Measurements from ENCODE around the gene GP2.
"Not testable (repeated sequence)": the region's sequence is repeated elsewhere in the genome, so short reads cannot be mapped to it uniquely, and the experiment has no call there.

GP2 gene

GRCh38 chr16:20325005-20325404, 2.3 kb downstream of the GP2 start:
- DNase-seq (ENCODE audit: low read depth in 3 of 3) = no peak

DNA sequence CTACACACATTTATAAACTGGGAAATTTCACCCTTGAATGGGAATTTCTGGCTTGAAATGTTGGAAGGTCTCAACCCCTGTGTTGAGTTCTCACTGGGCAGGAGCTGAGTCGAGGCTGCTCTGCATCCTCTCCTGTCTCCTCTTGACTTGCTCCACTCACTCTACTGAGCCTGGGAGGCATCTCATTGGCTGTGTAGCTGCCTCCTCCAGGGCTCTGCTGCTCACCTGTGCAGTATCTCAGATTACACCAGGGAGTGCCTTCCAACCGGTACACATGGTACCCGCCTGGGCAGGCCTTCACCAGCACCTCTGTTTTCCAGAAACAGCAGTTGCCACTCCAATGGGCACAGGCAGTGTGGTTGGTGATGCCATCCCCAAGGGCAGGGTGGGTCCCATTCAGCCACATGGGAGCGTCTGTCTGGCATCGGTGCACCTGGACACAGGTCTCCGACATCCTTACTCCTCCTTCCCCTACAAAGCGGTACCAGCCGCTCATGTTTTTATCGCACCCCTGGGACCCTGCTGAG, 3.7 kb downstream of the GP2 start:
- no peak for DNase-seq (ENCODE audit: low read depth in 3 of 3)

DNA sequence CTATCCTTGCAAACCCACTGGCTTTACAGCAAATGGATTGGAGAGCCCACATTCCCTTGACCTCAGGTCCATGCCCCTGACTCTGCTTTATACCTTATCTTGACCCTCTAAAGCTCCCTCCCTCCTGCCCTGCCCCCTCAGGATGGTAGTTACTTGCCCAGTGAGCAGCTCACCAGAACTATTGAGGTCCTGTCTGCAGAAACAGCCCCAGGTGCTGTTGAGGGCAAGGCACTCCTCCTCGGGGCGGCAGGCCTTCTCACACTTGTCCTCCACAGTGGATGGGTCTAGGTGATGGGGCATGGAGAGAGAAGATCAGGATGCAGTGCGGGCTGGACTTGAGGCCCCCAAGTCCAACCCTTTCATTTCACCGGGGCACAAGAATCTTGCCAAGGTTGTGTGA, 4.6 kb downstream of the GP2 start:
- no peak for DNase-seq (ENCODE audit: low read depth in 3 of 3)

GRCh38 chr16:20321671-20322070, 5.6 kb downstream of the GP2 start:
- no peak for DNase-seq (ENCODE audit: low read depth in 3 of 3)

DNA sequence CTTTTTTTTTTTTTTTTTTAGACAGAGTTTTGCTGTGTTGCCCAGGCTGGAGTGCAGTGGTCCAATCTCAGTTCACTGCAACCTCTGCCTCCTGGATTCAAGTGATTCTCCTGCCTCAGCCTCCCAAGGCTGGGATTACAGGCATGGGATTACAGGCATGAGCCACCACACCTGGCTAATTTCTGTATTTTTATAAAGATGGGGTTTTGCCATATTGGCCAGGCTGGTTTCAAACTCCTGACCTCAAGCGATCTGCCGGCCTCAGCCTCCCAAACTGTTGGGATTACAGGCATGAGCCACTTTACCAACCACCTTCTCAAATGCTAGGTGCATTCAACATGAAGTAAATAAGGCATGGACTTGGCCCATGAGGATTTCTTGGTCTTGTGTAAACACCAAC, 6.3 kb downstream of the GP2 start:
- not testable (repeated sequence) for DNase-seq (ENCODE audit: low read depth in 3 of 3)

DNA sequence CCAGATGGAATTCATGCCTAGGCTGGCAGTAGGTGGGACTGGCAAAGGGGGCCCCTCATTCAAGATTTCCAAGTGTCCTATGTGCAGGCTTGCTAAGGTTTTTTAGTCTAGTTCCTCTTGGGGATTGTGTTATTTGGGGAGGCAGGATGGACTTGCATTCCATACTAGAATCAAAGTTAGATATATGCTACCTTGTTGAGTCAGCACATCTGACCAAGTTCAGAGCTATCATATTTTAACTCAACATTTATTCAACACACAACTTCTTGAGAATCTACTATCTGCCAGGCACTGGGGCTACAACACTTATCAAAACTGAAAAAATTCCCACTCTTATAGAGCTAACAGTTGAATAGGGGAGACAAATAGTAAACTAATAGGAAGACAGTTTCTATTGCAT, 6.7 kb downstream of the GP2 start:
- DNase-seq (ENCODE audit: low read depth in 3 of 3) = no peak

GRCh38 chr16:20320178-20320577, 7.1 kb downstream of the GP2 start:
- DNase-seq (ENCODE audit: low read depth in 3 of 3) = no peak

- DNase-seq (ENCODE audit: low read depth in 3 of 3) = no peak
Observed at GRCh38 chr16:20319406-20319805, 7.9 kb downstream of the GP2 start.

- DNase-seq (ENCODE audit: low read depth in 3 of 3) = no peak
Observed at GRCh38 chr16:20318437-20318836, 8.9 kb downstream of the GP2 start.

DNA sequence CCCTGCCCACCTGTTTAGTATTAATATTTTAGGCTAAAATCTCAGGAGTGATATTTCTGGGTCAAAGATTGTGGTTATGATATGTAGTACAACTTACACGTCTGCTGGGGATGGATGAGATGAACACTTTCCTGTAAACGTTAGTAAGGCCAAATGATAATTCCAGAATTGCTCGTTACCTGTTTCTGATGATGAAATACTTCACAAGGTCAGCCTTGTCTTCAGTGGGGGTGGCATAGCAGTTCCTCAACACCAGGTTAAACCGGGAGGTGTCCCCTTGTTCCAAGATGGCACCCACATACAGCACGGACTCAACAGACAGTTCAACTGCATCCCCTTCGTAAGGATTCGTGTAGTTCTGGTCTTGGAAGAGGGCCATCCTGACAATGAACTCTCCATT, 9.3 kb downstream of the GP2 start:
- DNase-seq (ENCODE audit: low read depth in 3 of 3) = no peak

- DNase-seq (ENCODE audit: low read depth in 3 of 3) = no peak
Observed at GRCh38 chr16:20317117-20317516, 10.2 kb downstream of the GP2 start.

DNA sequence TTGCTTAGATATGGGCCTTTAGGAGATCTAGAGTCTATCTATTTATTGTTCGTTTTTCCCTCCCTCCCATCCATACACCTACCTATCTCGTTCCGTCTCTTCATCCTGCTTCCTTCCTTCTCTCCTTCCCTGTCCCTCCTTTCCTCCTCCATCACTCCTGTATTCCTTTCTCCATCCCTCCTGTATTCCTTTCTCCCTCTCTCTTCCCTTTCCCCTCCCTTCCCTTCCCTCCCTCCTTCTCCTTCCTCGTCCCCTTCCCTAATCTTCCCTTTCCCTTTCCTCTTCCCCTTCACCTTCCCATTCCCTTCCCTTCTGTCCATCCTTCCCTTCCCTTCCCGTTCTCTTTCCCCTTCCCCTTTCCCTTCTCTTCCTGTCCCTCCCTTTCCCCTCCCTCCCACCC, 10.6 kb downstream of the GP2 start:
- no peak for DNase-seq (ENCODE audit: low read depth in 3 of 3)

GRCh38 chr16:20315764-20316163, 11.5 kb downstream of the GP2 start:
- DNase-seq (ENCODE audit: low read depth in 3 of 3) = no peak

DNA sequence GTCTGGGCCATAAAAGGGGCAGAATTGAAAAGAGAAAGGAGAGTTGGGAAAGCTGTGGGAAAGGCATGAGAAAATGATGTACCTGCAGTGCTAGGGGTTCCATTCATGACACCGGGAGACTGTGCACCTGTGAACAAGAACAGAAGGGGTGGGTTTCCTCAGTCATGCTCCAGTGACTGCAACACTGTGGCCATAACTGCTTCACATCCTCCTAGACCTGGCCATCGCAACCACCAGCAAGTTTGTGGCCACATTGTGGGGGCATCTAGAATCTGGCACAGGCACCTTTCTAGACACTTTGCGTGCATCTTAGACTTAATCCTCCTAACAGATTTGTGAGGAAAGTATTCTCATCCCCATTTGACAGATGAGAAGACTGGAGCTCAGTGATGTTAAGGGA, 12.7 kb downstream of the GP2 start:
- DNase-seq (ENCODE audit: low read depth in 3 of 3) = no peak

DNA sequence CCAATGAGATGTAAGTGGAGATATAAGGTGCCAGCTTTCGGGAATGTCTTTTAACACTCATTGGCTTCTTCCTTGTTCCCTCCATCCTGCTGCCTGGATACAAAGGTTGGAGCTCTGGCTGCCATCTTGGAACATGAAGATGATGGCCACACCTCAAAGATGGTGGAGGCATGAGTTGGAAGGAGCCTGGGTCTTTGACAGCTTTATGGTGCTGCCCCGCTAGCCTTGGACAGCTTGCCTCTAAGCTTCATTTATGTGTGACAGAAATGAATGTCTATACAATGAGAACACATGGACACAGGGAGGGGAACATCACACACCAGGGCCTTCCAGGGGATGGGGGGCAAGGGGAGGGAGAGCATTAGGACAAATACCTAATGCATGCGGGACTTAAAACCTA, 13.6 kb downstream of the GP2 start:
- DNase-seq (ENCODE audit: low read depth in 3 of 3) = no peak

- not testable (repeated sequence) for DNase-seq (ENCODE audit: low read depth in 3 of 3)
Observed at GRCh38 chr16:20312536-20313095, 14.7 kb downstream of the GP2 start.

GRCh38 chr16:20311548-20311947, 15.8 kb downstream of the GP2 start:
- no peak for DNase-seq (ENCODE audit: low read depth in 3 of 3)

GRCh38 chr16:20310421-20311395, 16.6 kb downstream of the GP2 start:
- DNase-seq (ENCODE audit: low read depth in 3 of 3) = no peak

- DNase-seq (ENCODE audit: low read depth in 3 of 3) = no peak
Observed at GRCh38 chr16:20309786-20310185, 17.5 kb downstream of the GP2 start.

GRCh38 chr16:20308801-20309590, 18.3 kb downstream of the GP2 start:
- no peak for DNase-seq (ENCODE audit: low read depth in 3 of 3)

DNA sequence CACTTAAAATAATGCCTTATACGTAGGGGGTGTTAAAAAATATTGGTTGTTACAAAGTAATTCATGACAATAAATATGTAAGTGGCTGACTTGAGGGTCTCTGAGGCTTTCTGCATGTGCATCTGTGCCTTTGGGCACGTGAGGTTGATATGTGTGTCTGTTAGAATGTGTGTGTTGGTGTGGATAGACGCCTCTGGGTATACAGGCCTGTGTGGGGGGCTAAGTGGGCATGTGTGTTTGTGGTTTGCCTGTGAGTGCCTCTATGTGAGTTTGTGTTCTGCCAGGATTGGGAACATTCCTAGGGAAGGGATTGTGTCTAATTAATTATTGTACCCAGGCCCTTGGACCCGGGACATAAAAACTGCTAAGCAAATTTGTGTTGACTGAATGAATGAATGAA, 19.0 kb downstream of the GP2 start:
- DNase-seq (ENCODE audit: low read depth in 3 of 3) = no peak

- DNase-seq (ENCODE audit: low read depth in 3 of 3) = no peak
Observed at GRCh38 chr16:20307791-20308190, 19.5 kb downstream of the GP2 start.
